Osteoblast (primary cell): ENCODE results near the gene MNAT1. TPM values are rescaled to one million over a fixed set of nuclear protein-coding genes. Genes with fewer than 3 reads are reported as not detected.

Source experiments
- DNase-seq: peaks from one replicate; pipeline ENCODE4 v3.0.0; 2011; ENCODE audit warnings: low spot score, mixed read lengths; ENCODE audit not compliant: insufficient read length; ENCODE audit errors: missing footprints
- H2AFZ ChIP-seq: 2 replicates; pipeline ENCODE4 v1.6.0; 2011; ENCODE audit warnings: mild to moderate bottlenecking, low read length
- H3K27ac ChIP-seq: 2 replicates; pipeline ENCODE4 v1.5.1; 2011; ENCODE audit warnings: mild to moderate bottlenecking, low read depth, low read length, moderate library complexity
- H3K27me3 ChIP-seq: 2 replicates; pipeline ENCODE4 v1.6.0; 2012; ENCODE audit warnings: mild to moderate bottlenecking, control low read depth, inconsistent platforms, low read length, moderate library complexity; ENCODE audit not compliant: insufficient read depth
- H3K36me3 ChIP-seq: 2 replicates; pipeline ENCODE4 v1.5.1; 2011; ENCODE audit warnings: mild to moderate bottlenecking, low read length, control low read depth, moderate library complexity; ENCODE audit not compliant: insufficient read depth
- H3K4me1 ChIP-seq: 2 replicates; pipeline ENCODE4 v1.5.1; 2011; ENCODE audit warnings: mild to moderate bottlenecking, low read length, control low read depth, moderate library complexity; ENCODE audit not compliant: insufficient read depth
- H3K4me2 ChIP-seq: 2 replicates; pipeline ENCODE4 v1.6.0; 2011; ENCODE audit warnings: mild to moderate bottlenecking, low read length; ENCODE audit not compliant: insufficient read depth
- H3K4me3 ChIP-seq: fragments of 200-600 bp; sonication (generic); 3 replicates; pipeline ENCODE4 v1.5.1; 2012; ENCODE audit warnings: mild to moderate bottlenecking, low read length, inconsistent platforms; ENCODE audit not compliant: insufficient read depth
- H3K79me2 ChIP-seq: 2 replicates; pipeline ENCODE4 v1.6.0; 2012; ENCODE audit warnings: mild to moderate bottlenecking, low read length, control low read depth, inconsistent platforms; ENCODE audit not compliant: insufficient read depth
- H3K9me3 ChIP-seq: 2 replicates; pipeline ENCODE4 v1.5.1; 2011; ENCODE audit warnings: low read depth, low read length, control low read depth
- H4K20me1 ChIP-seq: 2 replicates; pipeline ENCODE4 v1.6.0; 2012; ENCODE audit warnings: mild to moderate bottlenecking, low read length, control low read depth; ENCODE audit not compliant: insufficient read depth
- CTCF ChIP-seq: IDR thresholded peaks from 2 replicates; pipeline ENCODE4 v1.5.1; 2011; ENCODE audit warnings: mild to moderate bottlenecking, low read depth, low read length, moderate library complexity; ENCODE audit errors: extremely low read depth
- total RNA-seq: library from RNA; depleted of rRNA; stranded (reverse); fragments of >200 nt; gene quantifications from 2 replicates; pipeline ENCODE4 v1.2.3, GENCODE V29; 2012

MNAT1 gene
- total RNA-seq, 1 donor = 51.4 TPM

DNA sequence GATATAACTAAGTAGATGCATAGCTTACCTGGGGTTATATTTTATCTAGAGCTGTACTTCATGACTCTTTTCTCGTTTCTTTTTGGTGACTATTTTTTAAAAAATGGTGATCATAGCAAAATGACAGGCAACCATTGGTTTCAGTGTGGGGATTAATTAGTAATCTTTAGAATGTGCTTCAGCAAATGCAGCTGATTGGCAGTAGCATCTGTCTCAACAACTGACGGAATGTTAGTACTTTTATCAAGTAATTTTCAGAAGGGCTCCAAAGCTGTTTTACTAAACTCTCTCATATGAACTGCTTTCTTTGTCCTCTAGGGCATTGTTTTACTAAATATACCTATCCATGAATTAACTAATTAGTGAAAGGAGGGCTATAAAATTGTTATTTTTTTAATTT is 128.7 kb downstream of the MNAT1 start:
- H3K4me3 ChIP-seq = no peak overlapping the region
- TF ChIP-seq CTCF = no peak
- no peaks in the 10 kb centered on the region for H4K20me1 ChIP-seq
- H3K36me3 ChIP-seq = no peaks in the 10 kb centered on the region
- H3K9me3 ChIP-seq = no peaks in the 10 kb centered on the region
- H3K79me2 ChIP-seq = peaks cover 3% of the 10 kb centered on the region
- H3K4me1 ChIP-seq = no peaks in the 10 kb centered on the region
- H3K27ac ChIP-seq = no peak overlapping the region
- no peak overlapping the region for H2AFZ ChIP-seq
- H3K4me2 ChIP-seq = no peak overlapping the region
- DNase-seq = no peak
- no peaks in the 10 kb centered on the region for H3K27me3 ChIP-seq

DNA sequence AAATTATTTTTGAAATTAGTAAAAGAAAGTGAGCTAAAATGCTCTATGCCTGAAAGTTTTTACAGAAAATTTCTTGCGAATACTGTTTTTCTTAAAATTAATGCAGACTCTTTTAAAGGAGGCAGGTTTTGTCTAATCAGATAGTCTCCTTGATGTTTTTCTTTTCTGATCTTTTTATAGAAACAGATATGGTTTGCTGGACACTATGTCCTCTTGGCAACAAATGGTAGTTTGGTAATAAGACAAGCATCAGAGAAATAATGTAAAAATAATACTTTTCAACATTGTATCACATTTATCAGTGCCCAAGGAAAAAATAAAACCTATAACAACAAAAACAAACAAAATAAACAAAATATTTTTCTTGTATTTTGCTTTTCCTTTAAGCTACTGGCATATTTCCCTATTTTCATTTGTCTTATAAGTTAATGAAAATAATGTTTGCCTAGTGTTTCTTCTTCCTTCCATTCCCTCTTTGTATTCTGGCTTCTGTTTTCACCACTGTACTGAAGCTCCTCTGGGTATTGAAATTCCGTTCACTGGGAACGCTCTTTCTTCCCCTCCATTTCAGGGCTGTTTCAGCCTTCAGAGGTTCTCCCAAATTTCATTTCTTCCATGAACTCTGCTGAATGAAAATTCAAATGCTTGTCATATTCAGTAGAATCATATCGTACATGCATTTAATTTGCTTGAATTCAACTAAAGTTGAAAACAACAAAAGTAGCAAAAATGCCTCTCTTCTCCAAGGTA is 131.0 kb downstream of the MNAT1 start:
- DNase-seq = no peak
- Histone ChIP-seq H3K9me3 (no peaks in the 10 kb centered on the region), H3K27ac (no peak overlapping the region), H3K4me1 (no peaks in the 10 kb centered on the region), H3K27me3 (no peaks in the 10 kb centered on the region), H3K4me2 (no peak overlapping the region), H3K79me2 (peaks cover 3% of the 10 kb centered on the region), H3K36me3 (no peaks in the 10 kb centered on the region), H2AFZ (no peak overlapping the region), H3K4me3 (no peak overlapping the region), H4K20me1 (no peaks in the 10 kb centered on the region)
- TF ChIP-seq CTCF = no peak

DNA sequence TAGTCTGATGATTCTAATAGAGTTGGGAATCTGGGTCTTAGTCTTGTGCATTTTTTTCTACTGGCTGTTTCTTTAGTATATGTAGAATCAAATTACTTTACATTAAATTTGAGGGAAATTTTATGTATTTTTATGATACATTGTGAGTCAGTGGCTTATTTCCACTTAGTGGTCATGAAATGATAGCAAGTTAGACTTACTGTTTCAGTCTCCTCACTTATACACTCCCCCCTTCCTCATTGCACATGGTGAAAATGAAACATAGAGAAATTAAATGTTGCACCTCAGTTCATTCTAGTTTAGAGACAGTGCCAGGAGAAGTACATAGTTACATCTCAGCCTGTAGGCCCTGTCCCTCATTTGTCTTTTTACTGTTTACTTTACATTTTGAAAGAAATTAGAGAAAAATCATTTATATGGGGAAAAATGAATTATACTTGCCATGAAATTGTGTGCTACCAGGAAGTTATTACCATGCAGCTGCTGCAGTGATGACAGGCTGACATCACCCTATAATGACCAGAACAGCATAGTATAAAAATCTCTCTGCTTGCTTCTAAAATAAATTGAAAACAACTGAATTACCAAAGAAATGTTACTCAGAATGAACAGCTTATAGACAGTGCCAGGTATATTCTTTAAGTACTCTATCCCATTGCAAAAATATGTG is 133.1 kb downstream of the MNAT1 start:
- Histone ChIP-seq H3K36me3 (no peaks in the 10 kb centered on the region), H3K4me3 (no peak overlapping the region), H4K20me1 (no peaks in the 10 kb centered on the region), H3K4me2 (no peak overlapping the region), H3K79me2 (peaks cover 3% of the 10 kb centered on the region), H3K27me3 (no peaks in the 10 kb centered on the region), H3K9me3 (no peaks in the 10 kb centered on the region), H2AFZ (no peak overlapping the region), H3K27ac (no peak overlapping the region), H3K4me1 (no peaks in the 10 kb centered on the region)
- no peak for TF ChIP-seq CTCF
- DNase-seq = no peak

DNA sequence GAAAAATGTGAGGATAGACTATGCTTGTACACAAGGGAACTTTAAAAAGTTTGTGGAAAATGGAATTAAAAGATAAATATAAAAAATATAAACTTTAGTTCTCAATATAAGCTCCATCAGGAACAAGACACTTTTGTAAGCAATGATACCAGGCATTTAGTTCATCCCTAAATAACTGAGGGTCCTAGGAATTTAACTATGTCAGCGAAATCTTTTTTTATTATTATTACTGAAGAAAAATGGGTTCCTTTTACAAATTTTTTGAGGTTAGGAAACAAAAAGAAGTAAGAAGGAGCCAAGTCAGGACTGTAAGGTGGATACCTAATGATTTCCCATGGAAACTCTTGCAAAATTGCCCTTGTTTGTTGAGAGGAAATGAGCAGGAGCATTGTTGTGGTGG is 143.6 kb downstream of the MNAT1 start:
- no peaks in the 10 kb centered on the region for H4K20me1 ChIP-seq
- no peaks in the 10 kb centered on the region for H3K79me2 ChIP-seq
- no peaks in the 10 kb centered on the region for H3K4me1 ChIP-seq
- H2AFZ ChIP-seq = no peak overlapping the region
- H3K4me3 ChIP-seq = no peak overlapping the region
- no peak overlapping the region for H3K27ac ChIP-seq
- H3K27me3 ChIP-seq = no peaks in the 10 kb centered on the region
- H3K9me3 ChIP-seq = no peaks in the 10 kb centered on the region
- DNase-seq = no peak
- H3K4me2 ChIP-seq = no peak overlapping the region
- H3K36me3 ChIP-seq = no peaks in the 10 kb centered on the region
- TF ChIP-seq CTCF = no peak
